Ascending aorta (tissue), 2 donors: ENCODE results near the gene CRABP2. TPM values are rescaled to one million over a fixed set of nuclear protein-coding genes. Genes with fewer than 3 reads are reported as not detected.
A peak's percentile ranks its signal among the peaks of the same experiment; 100 is the strongest.

Experiments used
- DNase-seq, 2 donors: peaks; one replicate each; pipeline ENCODE4 v3.0.0-alpha.2; 2019; ENCODE audit warnings: low spot score in 2 of 2
- H3K27ac ChIP-seq, 2 donors: fragments of 200-600 bp; sonication (generic); one replicate each; pipeline ENCODE4 v1.5.1; 2016 to 2017; ENCODE audit warnings: mild to moderate bottlenecking in 1 of 2
- H3K27me3 ChIP-seq: fragments of 200-600 bp; sonication (generic); one replicate; pipeline ENCODE4 v1.5.1; 2017
- H3K36me3 ChIP-seq, 2 donors: fragments of 200-600 bp; sonication (generic); one replicate each; pipeline ENCODE4 v1.5.1; 2016
- H3K4me1 ChIP-seq, 2 donors: fragments of 200-600 bp; sonication (generic); one replicate each; pipeline ENCODE4 v1.5.1; 2016 to 2017; ENCODE audit warnings: mild to moderate bottlenecking in 1 of 2
- H3K4me3 ChIP-seq, 2 donors: fragments of 200-600 bp; sonication (generic); one replicate each; pipeline ENCODE4 v1.5.1; 2016 to 2017; ENCODE audit warnings: mild to moderate bottlenecking in 1 of 2
- H3K9me3 ChIP-seq, 2 donors: fragments of 200-600 bp; sonication (generic); one replicate each; pipeline ENCODE4 v1.5.1; 2016
- CTCF ChIP-seq, 3 experiments: fragments of 200-600 bp in 2 of 3; fragments of 450-650 bp in 1 of 3; sonication (generic) in 2 of 3; IDR thresholded peaks; one replicate each; pipeline ENCODE4 v1.5.1; 2016 to 2019; ENCODE audit warnings: antibody characterized with exemption in 3 of 3, mild to moderate bottlenecking in 1 of 3, moderate library complexity in 1 of 3
- intact Hi-C: fragments of 100-400 bp; cut with DNase I; formaldehyde crosslinking; loops from one replicate; pipeline ENCODE4 v1.15.1; 2023
- total RNA-seq: library from RNA; depleted of rRNA; stranded (reverse); fragments of >200 nt; gene quantifications from one replicate; pipeline ENCODE4 v1.1.0, GENCODE V29; 2016

The CRABP2 gene
- total RNA-seq = not detected

GRCh38 chr1:156705321-156705917 is at the start of gene CRABP2:
TSS of gene CRABP2 (minus strand) at chr1:156705583. CDS start at chr1:156705446, 137 bp downstream.
- H3K27ac ChIP-seq = peak within 1 kb of the TSS; percentile 69 to 76
- H3K4me1 ChIP-seq = peaks cover 10 to 38% of the 10 kb centered on the region in 2 donors
- peak within 1 kb of the TSS; percentile 58 to 69 for H3K4me3 ChIP-seq
- no peaks in the 10 kb centered on the region for H3K9me3 ChIP-seq
- intact Hi-C loops = loop anchor here (1.0 to 5.0 kb wide), 3 partner anchors 23 to 62 kb away; partner anchors contain the start of genes ISG20L2, METTL25B and PRCC
- no peaks in the 10 kb centered on the region for H3K36me3 ChIP-seq
- no peak for DNase-seq
- no peak for TF ChIP-seq CTCF (IDR thresholded peaks at IDR 0.05)
- no peaks in the 10 kb centered on the region for H3K27me3 ChIP-seq

GRCh38 chr1:156754219-156754618 is 48.8 kb upstream of the CRABP2 start:
- no peak for DNase-seq
- intact Hi-C loops = no loop called here

GRCh38 chr1:156752843-156753482 is 47.6 kb upstream of the CRABP2 start:
- no peaks in the 10 kb centered on the region for H3K9me3 ChIP-seq
- peak overlapping the region in 1 of 2 donors; percentile 89 for H3K27ac ChIP-seq
- peaks cover 6 to 23% of the 10 kb centered on the region in 2 donors for H3K4me1 ChIP-seq
- H3K36me3 ChIP-seq = no peaks in the 10 kb centered on the region
- H3K4me3 ChIP-seq = peak overlapping the region in 1 of 2 donors; percentile 73
- no peak for DNase-seq
- intact Hi-C loops = no loop called here
- no peak for TF ChIP-seq CTCF (IDR thresholded peaks at IDR 0.05)
- H3K27me3 ChIP-seq = no peaks in the 10 kb centered on the region

More at GRCh38 chr1:156754219-156754618, 48.8 kb upstream of the CRABP2 start:
- Histone ChIP-seq H3K27me3 (no peaks in the 10 kb centered on the region), H3K27ac (no peak overlapping the region), H3K4me3 (no peak overlapping the region), H3K36me3 (no peaks in the 10 kb centered on the region), H3K9me3 (no peaks in the 10 kb centered on the region), H3K4me1 (peaks cover 6 to 13% of the 10 kb centered on the region in 2 donors)
- no peak for TF ChIP-seq CTCF (IDR thresholded peaks at IDR 0.05)

- Histone ChIP-seq H3K27ac (peak overlapping the region; percentile 87 to 89), H3K9me3 (no peaks in the 10 kb centered on the region), H3K4me3 (peak overlapping the region; percentile 73 to 91), H3K4me1 (peaks cover 10 to 28% of the 10 kb centered on the region in 2 donors), H3K36me3 (no peaks in the 10 kb centered on the region), H3K27me3 (no peaks in the 10 kb centered on the region)
- TF ChIP-seq CTCF (IDR thresholded peaks at IDR 0.05) = peak in 1 of 3 experiments; percentile 27
- DNase-seq = peak; percentile 86 to 98
- intact Hi-C loops = loop anchor here (1.0 kb wide), 3 partner anchors 11 to 24 kb away; partner anchors contain the start of genes ISG20L2, METTL25B, MRPL24 and PRCC
These were observed 46.5 kb upstream of the CRABP2 start for GRCh38 chr1:156751757-156752481.

- Histone ChIP-seq H3K27me3 (no peaks in the 10 kb centered on the region), H3K4me1 (peaks cover 11 to 30% of the 10 kb centered on the region in 2 donors), H3K36me3 (no peaks in the 10 kb centered on the region), H3K4me3 (peak within 1 kb of the TSS; percentile 73 to 91), H3K9me3 (no peaks in the 10 kb centered on the region), H3K27ac (peak within 1 kb of the TSS; percentile 89 to 99)
- no peak for DNase-seq
- TF ChIP-seq CTCF (IDR thresholded peaks at IDR 0.05) = peak in 1 of 3 experiments; percentile 1
- intact Hi-C loops = loop anchor here (1.0 kb wide), 3 partner anchors 10 to 23 kb away; partner anchors contain the start of genes ISG20L2, METTL25B, MRPL24 and PRCC
These were observed 46.0 kb upstream of the CRABP2 start, which contains the start of gene HDGF for GRCh38 chr1:156751451-156751756. TSS of gene HDGF (minus strand) at chr1:156751675. CDS start at chr1:156751429, 246 bp downstream.
